ENCODE results near the gene GTF2IRD1.

Gene GTF2IRD1

DNA sequence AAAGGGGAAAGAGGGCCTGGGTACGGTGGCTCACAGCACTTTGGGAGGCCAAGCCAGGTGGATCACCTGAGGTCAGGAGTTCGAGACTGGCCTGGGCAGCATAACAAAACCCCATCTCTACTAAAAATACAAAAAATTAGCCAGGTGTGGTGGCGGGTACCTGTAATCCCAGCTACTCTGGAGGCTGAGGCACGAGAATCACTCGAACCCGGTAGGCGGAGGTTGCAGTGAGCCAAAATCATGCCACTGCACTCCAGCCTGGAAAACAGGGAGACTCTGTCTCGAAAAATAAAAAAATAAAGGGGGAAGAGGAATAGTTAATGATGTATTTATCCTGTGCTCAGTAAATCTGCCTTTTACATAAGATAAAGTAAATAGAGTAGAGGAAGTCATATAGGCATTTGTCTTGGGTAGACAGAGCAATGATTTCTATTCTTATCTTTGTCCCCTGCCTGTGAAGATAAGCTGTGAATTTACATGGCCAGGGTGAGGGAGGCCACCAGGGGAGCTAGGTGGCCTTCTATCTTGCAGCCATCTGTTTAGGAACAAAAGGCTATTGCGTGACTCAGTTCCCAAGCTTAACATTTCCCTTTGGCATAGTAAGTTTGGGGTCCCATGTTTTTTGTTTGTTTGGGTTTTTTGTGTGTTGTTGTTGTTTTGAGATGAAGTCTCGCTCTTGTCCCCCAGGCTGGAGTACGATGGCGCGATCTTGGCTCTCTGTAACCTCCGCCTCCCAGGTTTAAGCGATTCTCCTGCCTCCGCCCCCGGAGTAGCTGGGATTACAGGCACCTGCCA is 130.7 kb downstream of the GTF2IRD1 start:
- Histone ChIP-seq H3K9me3 (replicated peaks in 1 of 2; ENCODE audit: control insufficient read depth in 2 of 2, insufficient read depth in 1 of 2, low read depth in 1 of 2, low read length in 2 of 2) (no peaks in the 10 kb centered on the region), H3K4ac (ENCODE audit: low read length) (no peak overlapping the region), H3K27me3 (ENCODE audit: control insufficient read depth in 3 of 3, insufficient read depth in 3 of 3, low read depth in 1 of 3, low read length in 3 of 3) (no peaks in the 10 kb centered on the region), H2BK15ac (ENCODE audit: low read length) (no peak overlapping the region), H4K8ac (ENCODE audit: low read depth, low read length) (no peak overlapping the region), H3K14ac (ENCODE audit: low read length) (no peak overlapping the region), H3K4me2 (ENCODE audit: insufficient read depth, low read length, poor library complexity, severe bottlenecking) (no peak overlapping the region), H2BK5ac (ENCODE audit: low read length) (no peak overlapping the region), H3K18ac (ENCODE audit: low read length) (no peak overlapping the region), H3K36me3 (replicated peaks in 1 of 2; ENCODE audit: control insufficient read depth in 2 of 2, insufficient read depth in 2 of 2, low read length in 2 of 2) (peaks cover 10 to 19% of the 10 kb centered on the region in 2 donors), H3K9ac (ENCODE audit: low read depth, low read length, poor library complexity) (no peak overlapping the region), H2AFZ (ENCODE audit: low read length) (no peak overlapping the region), H2AK5ac (ENCODE audit: low read depth, low read length) (no peak overlapping the region), H3K79me1 (ENCODE audit: low read depth, low read length) (peaks cover 2% of the 10 kb centered on the region), H4K91ac (ENCODE audit: low read depth, low read length, poor library complexity) (no peak overlapping the region), H3K27ac (replicated peaks; ENCODE audit: low read length) (no peak overlapping the region), H3K4me3 (ENCODE audit: low read length in 2 of 2) (no peak overlapping the region), H2BK12ac (ENCODE audit: low read length) (no peak overlapping the region), H2BK120ac (ENCODE audit: low read depth, low read length) (no peak overlapping the region), H3K4me1 (ENCODE audit: control insufficient read depth in 2 of 2, insufficient read depth in 1 of 2, low read depth in 1 of 2, low read length in 2 of 2) (peaks cover 7 to 12% of the 10 kb centered on the region in 2 donors), H3K23ac (ENCODE audit: low read depth, low read length, poor library complexity) (no peak overlapping the region)
- no peak for DNase-seq (ENCODE audit: low spot score)
- WGBS, 2 donors (ENCODE audit: extremely low coverage in 2 of 2, insufficient read length in 2 of 2, insufficient replicate concordance in 1 of 2): no CpG with 5 or more reads among the region's 17 CpGs

DNA sequence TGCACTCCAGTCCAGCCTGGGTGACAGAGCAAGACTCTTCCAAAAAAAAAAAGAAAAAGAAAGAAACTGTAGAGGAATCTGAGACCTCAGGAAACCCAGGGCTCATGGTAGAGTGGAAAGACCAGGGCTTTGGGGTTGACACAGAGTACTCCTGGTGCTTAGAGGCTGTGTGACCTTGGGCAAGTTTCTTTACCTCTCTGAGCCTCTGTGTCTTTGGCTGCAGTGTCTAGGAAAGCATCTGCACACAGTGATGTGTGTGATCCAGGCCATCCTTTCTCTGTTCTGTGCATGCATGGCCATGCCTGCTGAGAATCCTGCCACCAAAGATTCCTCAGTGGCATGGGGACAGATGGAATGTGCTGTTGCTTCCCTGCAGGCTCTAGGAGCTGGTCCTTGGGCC is 132.1 kb downstream of the GTF2IRD1 start:
- H3K4me1 ChIP-seq (ENCODE audit: control insufficient read depth in 2 of 2, insufficient read depth in 1 of 2, low read depth in 1 of 2, low read length in 2 of 2): peaks cover 7 to 12% of the 10 kb centered on the region in 2 donors
- H3K36me3 ChIP-seq (replicated peaks in 1 of 2; ENCODE audit: control insufficient read depth in 2 of 2, insufficient read depth in 2 of 2, low read length in 2 of 2): peaks cover 13 to 33% of the 10 kb centered on the region in 2 donors
- H3K18ac ChIP-seq (ENCODE audit: low read length): no peak overlapping the region
- no peak for DNase-seq (ENCODE audit: low spot score)
- no peak overlapping the region for H3K27ac ChIP-seq (replicated peaks; ENCODE audit: low read length)
- H3K4me3 ChIP-seq (ENCODE audit: low read length in 2 of 2): no peak overlapping the region
- H3K27me3 ChIP-seq (ENCODE audit: control insufficient read depth in 3 of 3, insufficient read depth in 3 of 3, low read depth in 1 of 3, low read length in 3 of 3): no peaks in the 10 kb centered on the region
- H3K23ac ChIP-seq (ENCODE audit: low read depth, low read length, poor library complexity): no peak overlapping the region
- H3K9ac ChIP-seq (ENCODE audit: low read depth, low read length, poor library complexity): no peak overlapping the region
- no peaks in the 10 kb centered on the region for H3K9me3 ChIP-seq (replicated peaks in 1 of 2; ENCODE audit: control insufficient read depth in 2 of 2, insufficient read depth in 1 of 2, low read depth in 1 of 2, low read length in 2 of 2)
- H2AK5ac ChIP-seq (ENCODE audit: low read depth, low read length): no peak overlapping the region
- no peak overlapping the region for H4K91ac ChIP-seq (ENCODE audit: low read depth, low read length, poor library complexity)
- no peak overlapping the region for H2BK15ac ChIP-seq (ENCODE audit: low read length)
- peak overlapping the region; percentile 38 for H3K14ac ChIP-seq (ENCODE audit: low read length)
- H3K4me2 ChIP-seq (ENCODE audit: insufficient read depth, low read length, poor library complexity, severe bottlenecking): no peak overlapping the region
- no peak overlapping the region for H2AFZ ChIP-seq (ENCODE audit: low read length)
- no peak overlapping the region for H2BK5ac ChIP-seq (ENCODE audit: low read length)
- H2BK120ac ChIP-seq (ENCODE audit: low read depth, low read length): no peak overlapping the region
- no peak overlapping the region for H2BK12ac ChIP-seq (ENCODE audit: low read length)
- H3K79me1 ChIP-seq (ENCODE audit: low read depth, low read length): peaks cover 2% of the 10 kb centered on the region
- H3K4ac ChIP-seq (ENCODE audit: low read length): peak overlapping the region; percentile 66
- H4K8ac ChIP-seq (ENCODE audit: low read depth, low read length): no peak overlapping the region

GRCh38 chr7:74586258-74587175 is 132.8 kb downstream of the GTF2IRD1 start:
- peaks cover 7 to 12% of the 10 kb centered on the region in 2 donors for H3K4me1 ChIP-seq (ENCODE audit: control insufficient read depth in 2 of 2, insufficient read depth in 1 of 2, low read depth in 1 of 2, low read length in 2 of 2)
- no peak overlapping the region for H3K4me2 ChIP-seq (ENCODE audit: insufficient read depth, low read length, poor library complexity, severe bottlenecking)
- no peak overlapping the region for H3K23ac ChIP-seq (ENCODE audit: low read depth, low read length, poor library complexity)
- peak overlapping the region; percentile 77 for H3K9ac ChIP-seq (ENCODE audit: low read depth, low read length, poor library complexity)
- H4K8ac ChIP-seq (ENCODE audit: low read depth, low read length): no peak overlapping the region
- H2BK120ac ChIP-seq (ENCODE audit: low read depth, low read length): no peak overlapping the region
- no CpG with 5 or more reads among the region's 18 CpGs for WGBS, 2 donors (ENCODE audit: extremely low coverage in 2 of 2, insufficient read length in 2 of 2, insufficient replicate concordance in 1 of 2)
- H2BK5ac ChIP-seq (ENCODE audit: low read length): peak overlapping the region; percentile 66
- no peak overlapping the region for H2AK5ac ChIP-seq (ENCODE audit: low read depth, low read length)
- DNase-seq (ENCODE audit: low spot score): no peak
- peak overlapping the region; percentile 66 for H3K4ac ChIP-seq (ENCODE audit: low read length)
- no peak overlapping the region for H3K4me3 ChIP-seq (ENCODE audit: low read length in 2 of 2)
- no peaks in the 10 kb centered on the region for H3K9me3 ChIP-seq (replicated peaks in 1 of 2; ENCODE audit: control insufficient read depth in 2 of 2, insufficient read depth in 1 of 2, low read depth in 1 of 2, low read length in 2 of 2)
- peak overlapping the region; percentile 10 for H2BK12ac ChIP-seq (ENCODE audit: low read length)
- H3K27me3 ChIP-seq (ENCODE audit: control insufficient read depth in 3 of 3, insufficient read depth in 3 of 3, low read depth in 1 of 3, low read length in 3 of 3): no peaks in the 10 kb centered on the region
- no peak overlapping the region for H2AFZ ChIP-seq (ENCODE audit: low read length)
- H3K27ac ChIP-seq (replicated peaks; ENCODE audit: low read length): peak overlapping the region; percentile 31
- H4K91ac ChIP-seq (ENCODE audit: low read depth, low read length, poor library complexity): no peak overlapping the region
- peak overlapping the region; percentile 38 for H3K14ac ChIP-seq (ENCODE audit: low read length)
- no peak overlapping the region for H2BK15ac ChIP-seq (ENCODE audit: low read length)
- H3K18ac ChIP-seq (ENCODE audit: low read length): peak overlapping the region; percentile 80
- peaks cover 14 to 38% of the 10 kb centered on the region in 2 donors for H3K36me3 ChIP-seq (replicated peaks in 1 of 2; ENCODE audit: control insufficient read depth in 2 of 2, insufficient read depth in 2 of 2, low read length in 2 of 2)
- H3K79me1 ChIP-seq (ENCODE audit: low read depth, low read length): peaks cover 2% of the 10 kb centered on the region

Data from neuronal stem cell (in vitro differentiated cells).